OCI-LY7 (cell line): ENCODE measurements around the gene KIF13A. TPM values are rescaled to one million over a fixed set of nuclear protein-coding genes. Genes with fewer than 3 reads are reported as not detected.

Experiments
- BruUV-seq: library from RNA; stranded (reverse); fragments of 400-500 nt; replicated peaks from 2 replicates; lab custom pipeline; 2021; lab: Mats Ljungman, UMichigan
- CTCF ChIA-PET: fragments of 300-600 bp; sonication (Branson Sonifier 250); formaldehyde crosslinking; loops from one replicate; lab custom pipeline; 2022; ENCODE audit warnings: antibody characterized with exemption; ENCODE audit not compliant: unreplicated experiment; lab: Charles Lee
- POLR2A ChIA-PET: fragments of 300-600 bp; sonication (Branson Sonifier 250); formaldehyde crosslinking; loops from one replicate; lab custom pipeline; 2022; ENCODE audit warnings: antibody characterized with exemption; lab: Charles Lee
- DNase-seq: peaks from one replicate; pipeline ENCODE4 v3.0.0-alpha.2; 2015; ENCODE audit warnings: low spot score
- H2AFZ ChIP-seq: fragments of 200-600 bp; sonication (generic), shearing (Covaris generic); 2 replicates; pipeline ENCODE4 v1.6.1; 2014; ENCODE audit warnings: mild to moderate bottlenecking, antibody characterized with exemption, low read length, moderate library complexity
- H3K27ac ChIP-seq: fragments of 200-600 bp; sonication (generic); 2 replicates; pipeline ENCODE4 v1.5.1; 2014; ENCODE audit warnings: mixed run types, low read depth, mild to moderate bottlenecking, moderate library complexity, low read length, inconsistent platforms; ENCODE audit not compliant: poor library complexity, severe bottlenecking
- H3K36me3 ChIP-seq: fragments of 200-600 bp; sonication (generic); 2 replicates; pipeline ENCODE4 v1.6.1; 2014; ENCODE audit warnings: mild to moderate bottlenecking, antibody characterized with exemption, low read length, moderate library complexity, mixed read lengths; ENCODE audit not compliant: insufficient read depth
- H3K4me1 ChIP-seq: fragments of 200-600 bp; sonication (generic); 2 replicates; pipeline ENCODE4 v1.5.1; 2014; ENCODE audit warnings: mild to moderate bottlenecking, low read length; ENCODE audit not compliant: insufficient read depth, poor library complexity, severe bottlenecking
- H3K4me2 ChIP-seq: fragments of 200-600 bp; sonication (generic); 2 replicates; pipeline ENCODE4 v1.6.1; 2014; ENCODE audit warnings: mild to moderate bottlenecking, low read length
- H3K4me3 ChIP-seq: fragments of 200-600 bp; sonication (generic); 2 replicates; pipeline ENCODE4 v1.5.1; 2014; ENCODE audit warnings: mild to moderate bottlenecking, low read depth, low read length; ENCODE audit not compliant: poor library complexity, severe bottlenecking
- H3K79me2 ChIP-seq: fragments of 200-600 bp; sonication (generic); 2 replicates; pipeline ENCODE4 v1.6.1; 2016; ENCODE audit warnings: low read depth, mild to moderate bottlenecking, low read length, moderate library complexity, mixed read lengths; ENCODE audit not compliant: insufficient read depth
- H3K9me2 ChIP-seq: fragments of 200-600 bp; sonication (generic); 2 replicates; pipeline ENCODE4 v1.6.1; 2016; ENCODE audit warnings: mild to moderate bottlenecking, low read length, mixed read lengths; ENCODE audit not compliant: insufficient read depth
- H3K9me3 ChIP-seq: fragments of 200-600 bp; sonication (generic); 2 replicates; pipeline ENCODE4 v1.6.1; 2014; ENCODE audit warnings: mild to moderate bottlenecking, mixed run types, low read length, mixed read lengths
- H4K20me1 ChIP-seq: fragments of 200-600 bp; sonication (generic); 2 replicates; pipeline ENCODE4 v1.6.1; 2014; ENCODE audit warnings: mild to moderate bottlenecking, antibody characterized with exemption, low read length, moderate library complexity, mixed read lengths; ENCODE audit not compliant: insufficient read depth
- EZH2phosphoT487 ChIP-seq: fragments of 200-600 bp; sonication (generic); IDR thresholded peaks from 2 replicates; pipeline ENCODE4 v1.6.1; 2018; ENCODE audit warnings: low read depth, borderline replicate concordance, mild to moderate bottlenecking, mixed run types, antibody characterized with exemption, low read length, moderate library complexity, mixed read lengths
- intact Hi-C: fragments of 100-400 bp; cut with micrococcal nuclease; formaldehyde crosslinking; loops from one replicate; pipeline ENCODE4 v1.10.0; 2022; ENCODE audit not compliant: unreplicated experiment
- total RNA-seq, 2 experiments: library from RNA; depleted of rRNA in 1 of 2; stranded (reverse); fragments of >200 nt in 1 of 2; shearing (Covaris generic) in 1 of 2; gene quantifications; 2 replicates each; pipeline ENCODE4 v1.2.3, GENCODE V29; 2014 to 2022
- TF ChIP-seq, protein P1 (sequence below): fragments of 200-600 bp; sonication (generic); conservative IDR thresholded peaks from 2 replicates; pipeline ENCODE4 v1.5.1; 2014; ENCODE audit warnings: mild to moderate bottlenecking, antibody characterized with exemption, low read length, moderate library complexity, mixed read lengths

KIF13A gene
- total RNA-seq, 2 experiments from 2014 or later: 1.5 TPM; not detected in 1

- no peak for TF ChIP-seq EZH2phosphoT487
- TF ChIP-seq, protein P1, sequence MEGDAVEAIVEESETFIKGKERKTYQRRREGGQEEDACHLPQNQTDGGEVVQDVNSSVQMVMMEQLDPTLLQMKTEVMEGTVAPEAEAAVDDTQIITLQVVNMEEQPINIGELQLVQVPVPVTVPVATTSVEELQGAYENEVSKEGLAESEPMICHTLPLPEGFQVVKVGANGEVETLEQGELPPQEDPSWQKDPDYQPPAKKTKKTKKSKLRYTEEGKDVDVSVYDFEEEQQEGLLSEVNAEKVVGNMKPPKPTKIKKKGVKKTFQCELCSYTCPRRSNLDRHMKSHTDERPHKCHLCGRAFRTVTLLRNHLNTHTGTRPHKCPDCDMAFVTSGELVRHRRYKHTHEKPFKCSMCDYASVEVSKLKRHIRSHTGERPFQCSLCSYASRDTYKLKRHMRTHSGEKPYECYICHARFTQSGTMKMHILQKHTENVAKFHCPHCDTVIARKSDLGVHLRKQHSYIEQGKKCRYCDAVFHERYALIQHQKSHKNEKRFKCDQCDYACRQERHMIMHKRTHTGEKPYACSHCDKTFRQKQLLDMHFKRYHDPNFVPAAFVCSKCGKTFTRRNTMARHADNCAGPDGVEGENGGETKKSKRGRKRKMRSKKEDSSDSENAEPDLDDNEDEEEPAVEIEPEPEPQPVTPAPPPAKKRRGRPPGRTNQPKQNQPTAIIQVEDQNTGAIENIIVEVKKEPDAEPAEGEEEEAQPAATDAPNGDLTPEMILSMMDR: no peak
- no peak for DNase-seq
- no peak overlapping the region for H3K4me3 ChIP-seq
- no peaks in the 10 kb centered on the region for H4K20me1 ChIP-seq
- ChIA-PET CTCF (no interaction called here), POLR2A (no interaction called here)
- H2AFZ ChIP-seq: no peak overlapping the region
- no peaks in the 10 kb centered on the region for H3K4me1 ChIP-seq
- BruUV-seq: no TSS peak
- H3K9me3 ChIP-seq: no peaks in the 10 kb centered on the region
- H3K79me2 ChIP-seq: no peaks in the 10 kb centered on the region
- H3K36me3 ChIP-seq: no peaks in the 10 kb centered on the region
- no peaks in the 10 kb centered on the region for H3K9me2 ChIP-seq
- intact Hi-C loops: no loop called here
- no peak overlapping the region for H3K4me2 ChIP-seq
- no peak overlapping the region for H3K27ac ChIP-seq
These were observed 121.4 kb downstream of the KIF13A start for GRCh38 chr6:17865798-17866725.

DNA sequence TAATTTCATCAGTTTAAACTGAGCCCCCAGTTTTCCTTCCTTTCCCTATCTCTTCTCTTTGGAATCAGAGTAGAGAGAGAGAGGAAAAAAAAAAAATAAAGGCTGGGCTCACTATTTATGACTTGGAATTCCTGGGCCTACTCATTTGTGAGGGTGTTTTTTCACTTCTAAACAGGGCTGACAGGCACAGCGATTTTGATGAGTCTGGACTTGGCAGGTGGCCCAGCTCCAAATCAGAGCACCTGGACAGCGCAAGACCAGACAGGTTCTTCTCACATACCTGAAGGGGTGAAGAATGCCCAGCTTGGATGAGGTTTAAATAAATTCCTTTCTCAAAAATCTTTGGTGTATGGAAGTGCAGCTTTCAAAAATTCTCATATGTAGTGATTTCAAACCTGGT is 122.2 kb downstream of the KIF13A start:
- no peak overlapping the region for H3K4me3 ChIP-seq
- H3K9me3 ChIP-seq: no peaks in the 10 kb centered on the region
- CTCF ChIA-PET: no interaction called here
- POLR2A ChIA-PET: no interaction called here
- intact Hi-C loops: no loop called here
- no peaks in the 10 kb centered on the region for H3K4me1 ChIP-seq
- no peak for TF ChIP-seq EZH2phosphoT487
- TF ChIP-seq, protein P1: no peak
- H2AFZ ChIP-seq: no peak overlapping the region
- no peak overlapping the region for H3K4me2 ChIP-seq
- no TSS peak for BruUV-seq
- no peaks in the 10 kb centered on the region for H3K79me2 ChIP-seq
- H3K36me3 ChIP-seq: no peaks in the 10 kb centered on the region
- no peak overlapping the region for H3K27ac ChIP-seq
- DNase-seq: no peak
- no peaks in the 10 kb centered on the region for H3K9me2 ChIP-seq
- H4K20me1 ChIP-seq: no peaks in the 10 kb centered on the region
